NOMO-1 treated with dmso at 0.1 percent for 144 hours (cell line): ENCODE results near the gene COA5.

Experiments used
- DNase-seq: peaks from one replicate; lab custom pipeline; 2025; ENCODE audit not compliant: unreplicated experiment; lab: John Stamatoyannopoulos, UW

COA5 gene

GRCh38 chr2:98572676-98573075 is 35.6 kb downstream of the COA5 start:
- DNase-seq = no peak

- DNase-seq = no peak
Measured at GRCh38 chr2:98572211-98572610, 36.1 kb downstream of the COA5 start.

GRCh38 chr2:98571796-98572195 is 36.5 kb downstream of the COA5 start:
- DNase-seq = no peak

GRCh38 chr2:98571121-98571701 is 37.1 kb downstream of the COA5 start:
- no peak for DNase-seq

- DNase-seq = no peak
Measured at GRCh38 chr2:98570356-98570755, 38.0 kb downstream of the COA5 start.

DNA sequence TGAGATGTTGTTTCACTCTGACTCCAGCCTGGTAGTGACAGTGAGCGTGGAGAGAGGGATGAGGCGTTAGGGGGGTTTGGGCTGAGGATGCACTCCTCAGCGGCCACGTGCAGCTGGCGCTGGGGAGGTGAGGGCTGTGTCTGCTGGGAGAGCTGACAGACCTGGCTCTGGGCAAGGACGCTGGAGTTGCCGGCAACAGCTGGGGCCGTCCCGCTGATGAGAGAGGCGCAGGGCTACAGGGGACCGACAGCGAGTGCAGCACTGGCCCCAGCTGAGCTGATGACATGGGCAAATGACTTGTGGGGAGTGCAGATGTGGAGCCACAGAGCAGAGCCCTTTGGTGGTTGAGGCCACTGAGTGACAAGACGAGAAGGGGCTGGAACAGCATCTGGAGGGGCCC is 38.4 kb downstream of the COA5 start:
- no peak for DNase-seq

DNA sequence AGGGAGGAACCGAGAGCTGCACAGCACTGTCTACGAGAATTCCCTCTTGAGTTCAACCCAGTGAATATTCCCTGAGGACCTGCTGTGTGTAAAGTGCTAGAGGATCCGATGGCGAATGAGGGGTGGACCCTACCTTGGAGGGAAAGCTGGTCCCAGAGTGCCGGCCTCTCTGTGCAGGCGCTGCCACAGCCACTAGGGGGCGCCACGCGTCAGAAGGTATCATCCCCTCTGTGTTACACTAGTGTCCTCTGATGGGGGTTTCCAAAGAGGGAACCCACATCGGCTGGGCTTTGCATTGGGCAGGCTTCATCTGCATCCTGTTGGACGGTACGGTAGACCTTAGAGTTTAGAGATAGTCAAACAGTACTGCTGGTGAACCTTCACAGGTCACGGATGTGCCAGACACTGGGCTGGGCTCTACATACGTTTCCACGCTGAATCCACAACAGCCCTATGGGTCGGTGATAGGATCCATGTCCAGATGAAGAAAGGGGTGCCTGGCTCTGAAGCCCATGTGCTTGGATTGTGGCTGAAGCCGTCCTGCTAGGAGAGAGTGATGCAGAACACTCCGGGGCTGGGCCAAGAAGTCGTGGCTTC is 39.0 kb downstream of the COA5 start:
- DNase-seq = no peak

GRCh38 chr2:98568161-98568956 is 40.0 kb downstream of the COA5 start:
- no peak for DNase-seq

- no peak for DNase-seq
Measured at GRCh38 chr2:98565941-98566340, 42.4 kb downstream of the COA5 start.

- no peak for DNase-seq
Measured at GRCh38 chr2:98565286-98565860, 42.9 kb downstream of the COA5 start.

DNA sequence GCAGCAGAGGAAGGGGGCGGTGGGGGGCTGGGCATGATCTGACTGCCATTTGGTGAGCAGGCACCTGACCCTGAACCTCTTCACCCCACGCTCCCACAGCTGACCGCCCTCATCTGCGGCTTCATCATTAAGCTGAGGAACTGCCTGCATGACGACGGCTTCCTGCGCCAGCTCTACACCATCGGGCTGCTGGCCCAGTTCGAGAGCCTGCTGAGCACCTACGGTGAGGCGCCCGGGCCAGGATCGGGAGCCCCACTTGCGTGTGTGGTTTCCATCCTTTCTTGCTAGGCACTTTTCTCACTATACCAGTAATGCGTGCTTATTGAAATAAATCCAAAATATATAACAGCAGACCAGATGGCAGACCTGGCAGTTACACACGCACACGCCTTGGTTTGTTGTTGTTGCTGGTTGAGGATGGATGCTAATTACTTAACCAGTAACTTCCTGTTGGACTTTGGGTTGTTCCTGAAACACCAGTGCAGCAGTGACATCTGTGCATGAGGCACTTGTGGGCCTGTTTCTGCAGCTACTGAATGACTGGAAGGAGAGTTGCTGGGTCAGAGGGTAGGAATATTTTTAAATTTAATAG is 43.7 kb downstream of the COA5 start:
- DNase-seq = no peak

DNA sequence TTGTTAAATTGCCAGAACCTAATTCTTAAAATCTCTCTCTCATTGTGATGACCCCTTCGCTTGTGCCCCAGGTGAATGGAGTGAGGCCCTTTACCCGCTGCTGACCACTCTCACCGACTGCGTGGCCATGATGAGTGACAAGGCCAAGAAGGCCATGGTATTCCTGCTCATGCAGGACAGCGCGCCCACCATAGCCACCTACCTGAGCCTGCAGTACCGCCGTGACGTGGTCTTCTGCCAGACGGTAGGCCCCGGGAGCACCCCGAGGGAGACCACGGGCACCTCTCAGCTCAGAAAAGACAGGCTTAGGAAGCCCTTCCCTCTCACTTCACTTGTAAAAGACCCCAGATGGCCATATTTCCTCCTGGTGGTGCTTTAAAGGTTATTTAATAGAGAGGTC is 44.9 kb downstream of the COA5 start:
- DNase-seq = no peak

DNA sequence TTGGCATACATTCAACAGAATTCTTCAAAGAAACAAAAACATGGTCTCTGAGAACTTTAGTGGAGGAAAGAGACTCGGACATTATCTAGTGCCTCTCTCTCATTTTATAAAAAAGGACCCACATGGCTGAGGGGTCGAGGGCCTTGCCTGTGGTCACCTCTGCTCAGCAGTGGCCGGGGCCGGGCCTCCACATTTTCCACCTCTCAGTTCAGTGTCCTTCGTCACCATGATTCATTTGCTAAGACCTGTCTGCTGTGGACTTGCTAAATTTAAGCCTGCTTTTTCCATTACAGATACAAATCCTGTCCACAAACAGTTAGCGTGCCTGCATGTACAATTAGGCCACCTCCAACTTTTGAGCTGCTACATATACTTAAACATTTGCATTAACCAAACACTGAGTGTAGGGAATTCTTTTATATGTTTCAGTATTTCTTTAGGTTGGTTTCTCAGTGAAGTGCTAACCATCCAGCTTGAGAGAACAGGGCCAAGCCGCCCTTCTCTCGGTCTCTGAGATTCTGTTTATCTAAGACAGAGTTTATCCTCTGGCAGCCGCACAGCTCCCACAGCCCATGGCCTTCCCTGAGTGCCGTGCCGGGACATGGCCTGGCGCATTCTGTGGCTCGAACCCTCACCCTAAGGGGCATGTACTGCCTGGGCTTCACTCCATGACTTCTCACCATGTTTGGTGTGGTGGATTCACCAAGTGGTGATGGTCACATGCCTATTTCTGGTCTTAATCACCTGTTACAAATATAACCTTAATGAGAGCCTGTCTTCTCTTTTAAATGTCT is 46.2 kb downstream of the COA5 start:
- no peak for DNase-seq

GRCh38 chr2:98561018-98561417 is 47.3 kb downstream of the COA5 start:
- DNase-seq = no peak

GRCh38 chr2:98560256-98560771 is 48.0 kb downstream of the COA5 start:
- DNase-seq = no peak

DNA sequence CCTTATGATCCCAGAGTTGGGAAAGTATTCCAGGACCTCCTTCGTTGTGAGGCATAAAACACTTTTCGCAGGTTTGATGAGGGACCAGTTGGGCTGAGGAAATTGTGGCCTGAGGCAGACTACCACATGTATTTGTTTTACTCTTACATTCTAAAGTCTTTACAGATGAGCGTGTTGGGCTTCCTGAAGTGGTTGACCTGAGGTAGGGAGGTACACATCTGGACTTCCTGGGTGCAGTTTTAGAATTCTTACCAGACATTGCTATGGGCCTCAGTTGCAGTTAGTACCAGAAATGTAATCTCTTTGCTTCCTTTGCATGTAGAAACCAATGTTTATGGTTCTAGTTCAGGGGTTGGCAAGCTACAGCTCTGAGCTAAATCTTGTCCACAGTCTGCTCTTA is 48.7 kb downstream of the COA5 start:
- no peak for DNase-seq

DNA sequence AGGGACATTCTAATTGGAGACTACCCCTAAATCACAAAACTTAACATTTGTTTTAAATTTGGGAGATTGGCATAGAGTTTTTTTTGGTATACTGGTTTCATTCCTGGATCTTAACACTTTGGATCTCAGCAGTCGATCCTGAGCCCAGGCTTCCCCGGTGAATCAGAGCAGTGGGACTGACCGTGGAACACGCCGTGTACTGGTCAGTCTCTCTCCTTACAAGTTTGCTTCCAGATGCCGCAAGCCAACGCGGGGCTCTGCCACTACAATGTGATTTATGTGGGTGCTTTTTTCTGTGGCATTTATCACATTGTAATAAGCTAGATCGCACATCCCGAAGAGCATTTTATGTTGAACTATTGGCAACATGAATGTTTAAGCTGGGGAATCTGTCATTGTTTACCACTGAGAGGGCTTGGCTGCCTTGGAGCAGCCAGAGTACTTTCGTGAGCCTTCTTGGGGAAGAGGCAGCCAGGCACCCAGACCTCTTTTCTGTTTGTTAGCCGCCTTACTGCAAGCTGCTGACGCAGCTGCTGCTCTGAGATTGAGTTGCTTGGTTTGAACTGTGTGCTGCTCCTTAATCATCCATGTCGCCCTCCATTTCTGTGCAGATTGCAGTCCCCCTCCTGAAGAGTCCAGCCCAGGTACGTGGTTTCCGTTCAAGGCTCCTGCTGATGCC is 49.3 kb downstream of the COA5 start:
- DNase-seq = no peak

DNA sequence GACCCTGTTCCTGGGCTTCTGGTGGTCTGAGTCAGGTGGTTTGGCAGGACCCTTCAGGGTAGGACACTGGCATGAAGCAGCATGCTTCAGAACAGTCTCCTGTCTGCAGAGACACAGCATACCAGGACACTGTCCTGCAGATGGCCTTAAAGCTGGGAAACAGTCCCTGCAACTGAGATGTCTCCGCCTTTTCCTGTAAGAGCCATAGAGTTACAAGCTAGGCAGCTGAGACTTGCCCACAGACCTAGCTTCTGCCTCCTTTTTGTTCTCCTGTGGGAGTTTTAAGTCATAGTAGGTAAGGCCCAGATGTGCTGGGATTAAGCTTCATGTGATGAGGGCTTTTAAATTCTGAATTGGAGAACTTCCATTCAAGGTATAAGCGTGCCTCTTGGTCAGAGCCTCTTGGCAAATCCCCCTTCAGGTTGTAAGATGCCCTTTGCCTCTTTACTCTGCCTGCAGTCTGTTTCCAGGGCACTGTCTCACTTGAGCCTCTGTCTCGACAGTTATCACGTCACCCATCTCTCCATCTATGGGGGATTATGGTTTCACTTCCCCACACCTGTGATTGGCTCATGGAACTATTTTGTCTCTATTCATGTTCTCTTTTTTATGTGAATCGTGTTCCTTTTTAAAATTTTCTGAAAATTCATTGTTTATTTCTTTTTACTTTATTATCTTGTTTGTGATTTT is 51.8 kb downstream of the COA5 start:
- peak; percentile 56 for DNase-seq

DNA sequence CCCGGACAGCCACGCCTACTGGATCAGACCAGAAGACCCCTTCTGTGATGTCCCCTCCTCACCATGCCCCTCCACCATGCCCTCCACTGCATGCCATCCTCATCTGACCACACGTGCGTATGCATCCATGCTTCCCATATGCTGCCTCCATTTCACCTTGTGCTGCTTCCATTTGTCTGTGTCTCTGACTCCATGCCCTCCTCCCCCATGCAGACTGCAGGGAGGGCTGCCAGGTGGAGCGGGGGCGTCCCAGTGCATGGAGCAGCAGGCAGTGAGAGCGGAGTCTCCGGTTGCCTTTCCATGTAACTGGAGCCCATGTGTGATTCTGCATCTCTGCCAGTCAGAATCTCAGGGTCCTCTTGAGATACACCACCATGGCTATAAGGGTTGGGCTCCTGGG is 52.6 kb downstream of the COA5 start:
- DNase-seq = no peak
